Lower leg skin (tissue), 3 donors: ENCODE results near the gene PLA2G3.

Experiments used
- CTCF ChIP-seq, 3 donors: fragments of 450-650 bp; IDR thresholded peaks; one replicate each; pipeline ENCODE4 v1.5.1; 2016; ENCODE audit warnings: antibody characterized with exemption in 3 of 3, mild to moderate bottlenecking in 3 of 3, moderate library complexity in 2 of 3
- POLR2A ChIP-seq, 2 donors: fragments of 450-650 bp; IDR thresholded peaks; one replicate each; pipeline ENCODE4 v1.6.1; 2016 to 2017; ENCODE audit warnings: antibody characterized with exemption in 2 of 2, mild to moderate bottlenecking in 1 of 2, moderate library complexity in 1 of 2

GRCh38 chr22:31173386-31174145 lies 33.3 kb upstream of the PLA2G3 start:
- TF ChIP-seq POLR2A (IDR thresholded peaks at IDR 0.05), result no peak
- no peak for TF ChIP-seq CTCF (IDR thresholded peaks at IDR 0.05)
